DOHH2 (cell line): ENCODE results near the gene ATP13A3.

Experiments
- H3F3A ChIP-seq: fragments of 200-600 bp; sonication (generic), shearing (Covaris generic); 2 replicates; pipeline ENCODE4 v1.6.0; 2016; ENCODE audit warnings: antibody characterized with exemption, mild to moderate bottlenecking; ENCODE audit not compliant: control insufficient read depth, insufficient read depth
- H3K27ac ChIP-seq: fragments of 200-600 bp; sonication (generic); 2 replicates; pipeline ENCODE4 v1.5.1; 2014; ENCODE audit warnings: low read depth, mild to moderate bottlenecking, low read length, moderate library complexity
- H3K27me3 ChIP-seq: fragments of 200-600 bp; sonication (generic); 2 replicates; pipeline ENCODE4 v1.6.1; 2014; ENCODE audit warnings: mild to moderate bottlenecking, low read length, mixed read lengths; ENCODE audit not compliant: control insufficient read depth
- H3K36me3 ChIP-seq: fragments of 200-600 bp; sonication (generic); 2 replicates; pipeline ENCODE4 v1.6.1; 2014; ENCODE audit warnings: mild to moderate bottlenecking, low read length, moderate library complexity, mixed read lengths; ENCODE audit not compliant: control insufficient read depth
- H3K4me1 ChIP-seq: fragments of 200-600 bp; sonication (generic); 2 replicates; pipeline ENCODE4 v1.6.1; 2014; ENCODE audit warnings: mild to moderate bottlenecking, low read length, mixed read lengths; ENCODE audit not compliant: control insufficient read depth
- H3K4me2 ChIP-seq: fragments of 200-600 bp; sonication (generic); 2 replicates; pipeline ENCODE4 v1.6.0; 2014; ENCODE audit warnings: mild to moderate bottlenecking, low read length, moderate library complexity
- H3K4me3 ChIP-seq: fragments of 200-600 bp; sonication (generic); 2 replicates; pipeline ENCODE4 v1.5.1; 2014; ENCODE audit warnings: mild to moderate bottlenecking, low read length, mixed read lengths
- H3K79me2 ChIP-seq: fragments of 200-600 bp; sonication (generic); 2 replicates; pipeline ENCODE4 v1.6.1; 2014; ENCODE audit warnings: mild to moderate bottlenecking, low read length, mixed read lengths; ENCODE audit not compliant: control insufficient read depth
- H3K9me2 ChIP-seq: fragments of 200-600 bp; sonication (generic); replicated peaks from 2 replicates; pipeline ENCODE4 v1.6.1; 2014; ENCODE audit warnings: mild to moderate bottlenecking, low read length, mixed read lengths; ENCODE audit not compliant: control insufficient read depth
- H3K9me3 ChIP-seq: fragments of 200-600 bp; sonication (generic); 2 replicates; pipeline ENCODE4 v1.6.1; 2014; ENCODE audit warnings: antibody characterized with exemption, low read length, mixed read lengths; ENCODE audit not compliant: control insufficient read depth, insufficient read depth
- H4K20me1 ChIP-seq: fragments of 200-600 bp; sonication (generic); 2 replicates; pipeline ENCODE4 v1.6.0; 2014; ENCODE audit warnings: low read depth, mild to moderate bottlenecking, antibody characterized with exemption, low read length, moderate library complexity; ENCODE audit not compliant: control insufficient read depth, insufficient read depth
- CTCF ChIP-seq: fragments of 200-600 bp; sonication (generic); IDR thresholded peaks from one replicate; pipeline ENCODE4 v1.5.1; 2014; ENCODE audit warnings: antibody characterized with exemption, mild to moderate bottlenecking, low read depth, low read length; ENCODE audit not compliant: poor library complexity, severe bottlenecking
- EZH2phosphoT487 ChIP-seq: fragments of 200-600 bp; sonication (generic); IDR thresholded peaks from 2 replicates; pipeline ENCODE4 v1.6.1; 2017; ENCODE audit warnings: borderline replicate concordance, mild to moderate bottlenecking, antibody characterized with exemption, low read length, moderate library complexity, mixed read lengths

ATP13A3 gene

GRCh38 chr3:194475138-194475932, 11.5 kb downstream of the ATP13A3 start:
- Histone ChIP-seq H3F3A (peaks cover 5% of the 10 kb centered on the region; the same call in 1 of the 2 replicates), H3K4me1 (no peaks in the 10 kb centered on the region), H3K4me2 (no peak overlapping the region), H3K9me2 (no peaks in the 10 kb centered on the region), H3K4me3 (no peak overlapping the region), H3K27me3 (no peaks in the 10 kb centered on the region), H3K36me3 (peaks cover 27% of the 10 kb centered on the region), H3K79me2 (peaks cover 96% of the 10 kb centered on the region), H4K20me1 (peaks cover 21% of the 10 kb centered on the region), H3K9me3 (no peaks in the 10 kb centered on the region), H3K27ac (no peak overlapping the region)
- TF ChIP-seq EZH2phosphoT487 (no peak), CTCF (no peak)

DNA sequence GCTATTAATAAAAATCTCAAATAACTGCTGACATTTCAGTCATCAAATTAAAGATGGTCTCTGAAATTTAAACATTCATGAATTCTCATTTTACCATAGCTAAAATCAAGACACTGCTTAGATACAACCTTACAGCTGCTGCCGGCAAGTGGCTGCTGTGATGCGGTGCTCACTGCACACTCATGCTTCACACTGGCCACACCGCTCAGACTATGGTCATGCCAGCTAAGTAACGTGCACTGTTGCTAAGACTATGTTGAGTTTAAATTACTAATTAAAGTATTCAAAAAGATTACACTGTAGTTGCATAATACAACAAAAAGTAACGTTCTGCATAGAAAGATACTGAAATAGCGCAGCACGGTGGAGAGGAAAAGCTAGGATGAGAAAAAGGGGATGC, 12.1 kb downstream of the ATP13A3 start:
- Histone ChIP-seq H3K4me3 (no peak overlapping the region), H4K20me1 (peaks cover 21% of the 10 kb centered on the region), H3K36me3 (peaks cover 23% of the 10 kb centered on the region), H3K4me1 (no peaks in the 10 kb centered on the region), H3K4me2 (no peak overlapping the region), H3K27ac (no peak overlapping the region), H3K79me2 (peaks cover 94% of the 10 kb centered on the region), H3F3A (peaks cover 5% of the 10 kb centered on the region; the same call in 1 of the 2 replicates), H3K9me2 (no peaks in the 10 kb centered on the region), H3K9me3 (no peaks in the 10 kb centered on the region), H3K27me3 (no peaks in the 10 kb centered on the region)
- no peak for TF ChIP-seq CTCF
- no peak for TF ChIP-seq EZH2phosphoT487

GRCh38 chr3:194472290-194472920, 14.4 kb downstream of the ATP13A3 start:
- Histone ChIP-seq H3K79me2 (peaks cover 96% of the 10 kb centered on the region), H3F3A (peaks cover 5% of the 10 kb centered on the region; the same call in 1 of the 2 replicates), H3K36me3 (peaks cover 5% of the 10 kb centered on the region; the same call in 1 of the 2 replicates), H3K4me2 (no peak overlapping the region), H3K4me3 (no peak overlapping the region), H4K20me1 (peaks cover 15% of the 10 kb centered on the region), H3K27me3 (no peaks in the 10 kb centered on the region), H3K27ac (no peak overlapping the region), H3K9me2 (no peaks in the 10 kb centered on the region), H3K4me1 (no peaks in the 10 kb centered on the region), H3K9me3 (no peaks in the 10 kb centered on the region)
- TF ChIP-seq EZH2phosphoT487 (no peak), CTCF (peak; percentile 87)
